HG03558 (cell line): ENCODE results near the gene TMEM38B.
A peak's percentile ranks its signal among the peaks of the same experiment; 100 is the strongest.
"Not testable (repeated sequence)": the region's sequence is repeated elsewhere in the genome, so short reads cannot be mapped to it uniquely, and the experiment has no call there.

Experiments
- ATAC-seq: cut with Tn5 transposase; IDR thresholded peaks from one replicate; pipeline ENCODE4 v1.9.1; 2021; ENCODE audit warnings: moderate number of reproducible peaks; ENCODE audit not compliant: unreplicated experiment; ENCODE audit errors: extremely low read depth

The TMEM38B gene

DNA sequence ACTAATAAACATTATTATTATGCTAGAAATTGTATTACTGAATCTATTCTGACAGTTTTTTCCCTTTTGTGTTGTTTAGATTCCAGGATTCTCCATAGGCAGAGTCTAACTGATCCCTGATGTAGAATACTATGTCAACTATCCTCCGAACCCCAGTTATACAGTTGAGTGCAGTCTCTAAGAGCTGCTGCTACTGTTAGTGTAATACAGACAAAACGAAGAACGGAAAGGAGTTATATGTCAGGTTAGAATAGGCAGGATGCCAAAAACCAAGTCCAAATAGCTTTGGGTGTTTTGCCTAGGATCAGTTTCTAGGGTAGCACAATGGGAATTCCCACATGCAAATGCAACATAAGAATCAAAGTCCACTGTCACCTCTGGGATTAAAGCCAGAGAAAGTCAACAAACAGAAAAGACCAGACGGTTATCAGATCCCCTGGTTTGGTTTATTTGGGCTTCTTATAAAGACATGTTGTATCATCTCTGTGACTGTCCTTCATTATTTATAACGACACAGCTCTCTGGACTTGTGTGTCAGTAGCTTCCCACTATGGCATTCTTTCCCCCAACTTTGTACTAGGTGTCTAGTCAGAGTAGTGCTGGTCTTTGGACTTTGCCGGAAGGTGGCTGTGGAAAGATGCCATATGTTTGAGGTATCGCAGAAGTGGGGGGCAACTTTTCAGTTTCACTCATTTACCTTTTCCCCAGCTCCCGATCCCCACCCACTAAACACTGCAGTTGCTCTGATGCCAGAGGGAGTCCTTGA lies 14.9 kb upstream of the TMEM38B start:
- no peak for ATAC-seq

DNA sequence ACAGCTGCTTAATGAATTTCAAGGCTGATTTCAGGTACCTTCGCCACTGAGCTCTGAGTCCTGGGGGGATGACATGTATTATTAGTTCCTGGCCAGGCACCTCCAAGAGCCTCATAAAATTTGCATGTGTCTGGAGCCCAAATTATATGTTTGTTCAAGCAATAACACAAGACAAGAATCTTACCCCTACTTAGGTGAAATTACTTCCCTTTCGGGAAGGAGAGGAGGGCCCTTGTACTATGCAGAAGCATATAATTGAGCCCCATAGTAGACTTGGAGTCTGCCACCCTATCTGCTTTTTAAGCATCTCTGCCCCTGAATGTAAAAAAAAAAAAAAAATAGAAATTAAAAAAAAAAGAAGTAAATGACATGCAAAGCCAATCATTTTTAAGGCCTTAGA lies 13.0 kb upstream of the TMEM38B start:
- ATAC-seq: no peak

DNA sequence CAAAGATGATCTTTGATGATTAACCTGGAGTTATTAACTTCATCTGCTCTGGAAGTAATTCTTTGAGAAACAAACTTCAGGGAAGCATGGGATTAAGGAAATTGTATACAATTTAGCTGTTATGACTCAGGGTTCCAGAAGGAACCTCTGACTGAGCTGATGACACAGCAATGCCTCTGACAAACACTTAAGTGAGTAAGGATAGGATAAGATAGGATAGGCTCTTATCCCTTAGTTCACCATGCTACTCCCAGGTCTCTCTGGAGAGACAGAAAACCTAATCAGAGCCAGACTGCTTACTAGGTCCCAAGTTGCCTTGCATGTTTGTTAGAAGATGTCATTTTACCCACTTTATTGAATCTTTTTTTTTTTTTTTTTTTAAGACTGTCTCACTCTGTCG lies 12.6 kb upstream of the TMEM38B start:
- no peak for ATAC-seq

DNA sequence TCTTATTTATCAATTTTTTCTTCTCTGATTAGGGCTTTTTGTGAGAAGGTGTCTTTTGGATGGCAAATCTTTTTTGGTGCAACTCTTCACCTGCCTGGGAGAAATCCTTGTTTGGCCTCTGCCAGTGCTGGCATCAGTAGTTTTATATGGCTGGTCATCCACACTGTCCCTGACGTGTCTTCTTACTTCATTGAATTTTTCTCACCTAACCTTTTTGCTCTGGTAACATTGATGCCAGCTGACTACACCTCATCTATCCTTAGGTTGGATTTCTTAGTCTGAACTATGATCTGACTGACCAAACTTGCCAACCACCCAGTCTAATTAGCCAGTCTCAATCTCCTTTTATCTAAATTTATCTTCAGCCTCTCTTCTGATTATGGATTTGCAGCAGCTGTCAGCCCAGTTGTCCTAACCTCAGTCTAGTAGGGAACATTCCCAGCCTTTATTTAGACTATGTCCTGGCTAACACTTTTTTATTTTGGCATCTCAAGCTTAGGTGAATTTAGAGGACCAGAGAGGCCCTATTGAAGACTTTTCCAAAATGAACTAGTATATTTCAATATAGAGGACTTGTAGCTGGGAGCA lies 10.6 kb upstream of the TMEM38B start:
- ATAC-seq: no peak

DNA sequence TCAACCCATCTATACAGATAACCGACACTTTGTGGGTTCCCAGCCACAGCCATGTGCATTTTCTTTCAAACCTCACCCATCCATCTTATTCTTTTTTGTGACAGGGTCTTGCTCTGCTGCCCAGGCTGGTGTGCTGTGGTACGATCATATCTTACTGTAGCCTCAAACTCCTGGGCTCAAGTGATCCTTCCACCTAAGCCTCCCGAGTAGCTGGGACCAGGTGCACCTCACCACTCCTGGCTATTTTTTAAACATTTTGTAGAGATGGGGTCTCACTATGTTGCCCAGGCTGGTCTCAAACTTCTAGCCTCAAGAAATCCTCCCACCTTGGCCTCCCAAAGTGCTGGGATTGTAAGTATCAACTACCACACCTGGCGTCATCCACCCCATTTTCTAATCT lies 7.4 kb upstream of the TMEM38B start:
- ATAC-seq: no peak

DNA sequence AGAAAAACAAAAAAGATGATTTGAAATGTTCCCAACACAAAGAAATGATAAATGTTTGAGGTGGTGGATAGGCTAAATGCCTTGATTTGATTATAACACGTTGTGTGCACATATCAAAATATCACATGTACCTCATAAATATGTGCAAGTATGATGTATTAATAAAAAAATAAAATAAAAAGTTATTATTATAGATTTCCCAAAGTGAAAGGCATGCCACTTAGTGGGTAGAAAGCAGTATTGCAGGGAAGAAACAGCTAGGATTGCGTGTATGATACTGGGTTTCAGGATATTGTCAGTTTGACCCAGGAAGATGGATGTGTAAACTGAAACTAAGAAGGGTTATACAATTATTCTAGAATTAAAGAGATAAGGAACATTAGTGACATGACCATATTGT lies 3.6 kb upstream of the TMEM38B start:
- ATAC-seq: no peak

DNA sequence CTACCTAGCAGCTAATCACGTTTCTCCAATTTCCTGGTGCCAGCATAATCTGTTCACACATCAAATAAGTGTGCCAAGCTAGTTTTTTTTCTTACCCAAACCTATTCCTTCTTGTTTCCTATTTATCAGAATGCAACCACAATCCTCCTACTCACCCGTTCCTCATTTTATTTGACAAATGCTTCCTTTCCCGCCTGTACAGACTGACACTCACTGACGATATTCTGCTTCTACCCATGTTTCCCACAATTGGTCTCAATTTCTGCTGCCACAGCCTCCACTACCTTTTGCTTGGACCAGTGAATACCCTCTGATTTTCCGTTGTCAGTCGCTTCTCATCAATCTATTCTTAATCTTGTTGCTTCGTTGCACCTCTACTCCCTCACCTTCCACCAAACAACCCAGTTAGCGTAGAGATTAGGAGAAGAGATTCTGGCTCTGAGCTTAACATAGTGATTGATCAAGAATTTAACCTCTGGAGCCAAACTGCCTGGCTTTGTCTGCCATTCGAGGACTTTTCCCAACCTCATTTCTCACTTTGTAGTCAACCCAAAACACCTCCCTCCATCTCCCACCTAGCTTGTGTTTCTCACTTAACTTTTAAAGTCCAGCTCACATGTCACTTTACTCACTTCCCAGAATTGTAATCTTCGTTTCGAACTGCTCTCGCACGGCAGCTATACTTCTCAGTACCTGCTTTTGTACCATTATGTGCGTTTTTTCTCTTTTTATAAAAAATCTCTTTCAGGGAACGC lies 729 bp upstream of the TMEM38B start:
- ATAC-seq: peak; percentile 17

DNA sequence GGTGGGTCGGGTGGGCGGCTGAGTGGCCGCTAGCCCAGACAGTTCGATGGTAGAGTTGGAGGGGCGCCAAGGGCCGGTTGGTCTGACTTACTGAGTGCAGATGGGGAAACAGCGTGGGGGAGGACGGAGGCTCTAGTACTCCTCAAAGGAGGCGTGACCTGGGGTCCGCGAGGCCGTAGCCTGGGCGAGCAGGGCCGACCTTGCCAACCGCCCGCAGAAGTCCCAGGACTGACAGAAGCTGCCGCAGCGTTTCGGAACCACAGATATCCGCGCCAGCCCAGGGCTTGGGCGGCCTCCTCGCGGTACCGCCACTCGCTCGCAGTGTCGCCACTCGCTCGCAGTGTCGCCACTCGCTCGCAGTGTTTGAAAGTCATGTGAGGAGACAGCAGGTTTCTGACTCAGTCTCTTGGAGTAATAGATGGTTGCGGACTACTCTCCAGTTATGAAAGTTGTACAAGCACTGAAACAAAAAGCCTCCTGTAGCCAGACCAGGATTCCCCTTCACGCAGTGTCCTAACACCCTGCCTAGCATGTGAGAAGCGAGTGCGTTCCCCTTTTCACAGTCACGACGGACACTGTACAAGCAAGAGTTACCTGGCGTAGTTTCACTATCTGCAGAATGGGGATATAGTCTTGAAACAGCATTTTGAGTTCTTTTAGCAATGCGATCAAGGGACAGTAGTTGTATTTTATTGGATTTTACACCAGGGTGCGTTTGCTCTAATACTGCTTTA lies 674 bp downstream of the TMEM38B start:
- ATAC-seq: peak; percentile 34

DNA sequence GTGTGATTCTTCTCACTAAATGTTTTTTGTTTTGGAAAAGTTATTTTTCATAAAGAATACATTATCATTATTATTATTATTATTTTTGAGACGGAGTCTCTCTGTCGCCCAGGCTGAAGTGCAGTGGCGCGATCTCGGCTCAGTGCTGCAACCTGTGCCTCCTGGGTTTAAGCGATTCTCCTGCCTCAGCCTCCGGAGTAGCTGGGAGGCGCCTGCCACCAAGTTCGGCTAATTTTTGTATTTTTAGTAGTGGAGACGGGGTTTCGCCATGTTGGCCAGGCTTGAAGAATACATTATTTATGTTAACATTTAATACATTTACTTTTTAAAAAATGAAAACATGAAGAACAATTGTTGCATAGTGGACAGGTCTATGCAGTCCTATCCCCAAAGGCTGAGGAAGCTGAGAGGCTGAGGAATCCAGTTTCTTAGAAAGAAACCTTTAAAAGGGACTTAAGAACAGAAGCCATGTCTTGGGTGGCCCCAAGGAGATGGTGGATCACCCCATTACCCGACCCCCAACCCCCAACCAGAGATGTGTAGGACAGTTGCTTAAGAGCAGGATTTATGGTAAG lies 2.0 kb downstream of the TMEM38B start:
- ATAC-seq: no peak

DNA sequence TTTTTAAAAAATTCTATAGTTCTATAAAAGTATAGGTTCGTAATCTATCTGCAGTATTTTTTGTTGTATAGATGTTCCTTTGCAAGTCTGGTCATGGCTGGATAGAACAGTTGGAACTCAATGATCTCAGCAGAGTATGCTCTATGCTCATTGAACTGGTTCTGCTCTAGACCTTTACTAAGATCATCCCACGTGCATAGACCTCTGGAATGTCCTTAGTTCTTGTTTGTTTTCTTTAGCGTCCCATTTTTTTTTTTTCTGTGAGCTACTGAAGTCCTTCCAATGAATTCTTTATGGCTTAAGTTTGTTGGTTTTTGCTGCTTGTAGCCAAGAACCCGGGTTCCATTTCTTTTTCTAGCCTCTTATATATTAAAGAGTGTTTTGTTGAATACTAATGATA lies 3.5 kb downstream of the TMEM38B start:
- ATAC-seq: no peak

DNA sequence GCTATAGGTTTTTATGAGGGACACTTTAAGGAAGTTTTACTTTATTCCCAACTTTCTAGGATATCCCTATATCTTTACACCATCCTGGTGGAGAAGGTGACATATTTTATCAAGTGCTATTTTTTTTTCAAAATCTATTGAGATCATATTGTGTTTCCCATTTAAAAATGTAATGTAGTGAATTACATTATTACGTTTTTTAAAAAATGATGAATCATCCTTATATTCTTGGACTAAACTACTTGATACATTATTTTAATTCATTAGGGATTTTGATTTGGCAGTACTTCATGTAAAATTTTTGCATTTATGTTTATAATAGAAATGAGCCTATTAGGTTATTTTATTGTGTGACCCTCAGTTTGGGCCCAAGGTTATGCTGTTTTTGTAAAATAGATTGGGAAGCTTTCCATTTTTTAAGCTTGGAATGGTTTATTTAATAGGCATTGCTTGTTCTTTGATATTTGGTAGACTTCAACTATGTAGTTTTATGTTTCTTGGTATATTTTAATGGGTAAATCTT lies 4.1 kb downstream of the TMEM38B start:
- no peak for ATAC-seq

DNA sequence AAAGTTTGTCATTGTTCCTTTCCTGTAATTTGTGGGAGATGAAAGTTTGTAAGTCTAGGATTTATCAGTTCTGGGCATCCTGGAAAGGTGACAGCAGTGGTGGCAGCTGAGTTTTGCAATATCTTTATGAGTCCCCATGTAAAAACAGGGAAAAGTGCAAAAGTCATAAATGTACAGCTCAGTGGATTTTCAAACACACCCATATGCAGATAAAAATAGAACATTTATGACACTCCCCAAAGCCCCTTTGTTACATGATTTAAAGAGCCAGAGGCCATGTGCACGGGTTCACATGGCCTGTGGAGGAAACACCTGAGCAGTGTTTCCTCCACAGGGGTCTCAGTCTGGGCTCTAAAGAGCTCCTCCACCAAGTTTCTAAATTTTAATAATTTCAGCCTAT lies 6.3 kb downstream of the TMEM38B start:
- no peak for ATAC-seq

DNA sequence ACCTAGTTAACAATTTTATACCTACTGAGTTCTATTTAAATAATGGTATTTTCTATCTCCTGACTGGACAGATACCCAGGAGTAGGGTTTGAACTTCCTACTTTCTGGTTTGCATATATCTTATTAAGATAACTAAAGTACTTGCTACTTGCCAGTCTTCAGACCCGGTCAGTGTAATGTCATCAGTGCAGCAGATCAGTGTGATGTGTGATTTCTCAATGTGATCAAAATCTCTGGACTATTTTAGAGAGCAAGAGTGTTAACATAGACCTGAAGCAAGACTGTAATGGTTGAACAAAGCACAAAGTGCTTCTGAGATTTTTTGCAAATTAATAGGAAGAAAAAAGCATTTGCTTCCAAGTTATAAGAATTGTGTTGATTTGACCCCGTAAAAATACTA lies 6.8 kb downstream of the TMEM38B start:
- no peak for ATAC-seq

DNA sequence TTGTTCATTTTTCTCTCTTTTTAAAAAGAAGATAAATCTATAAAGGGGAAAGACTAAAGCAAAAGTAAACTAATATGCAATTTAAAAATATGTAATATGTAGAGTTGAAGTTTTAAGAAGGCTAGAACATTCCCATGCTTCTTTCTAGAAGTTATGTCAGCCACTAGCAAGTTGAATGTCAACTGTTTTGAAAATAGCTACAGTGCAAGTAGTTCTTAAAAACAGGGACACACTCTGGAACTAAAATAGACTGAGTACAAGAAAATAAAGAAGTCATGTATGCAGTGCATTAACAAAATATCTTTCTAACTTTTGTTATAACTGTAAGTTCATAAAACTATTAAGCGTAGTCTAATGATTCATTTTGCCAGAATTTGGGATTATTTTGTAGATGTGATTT lies 7.9 kb downstream of the TMEM38B start:
- ATAC-seq: no peak

DNA sequence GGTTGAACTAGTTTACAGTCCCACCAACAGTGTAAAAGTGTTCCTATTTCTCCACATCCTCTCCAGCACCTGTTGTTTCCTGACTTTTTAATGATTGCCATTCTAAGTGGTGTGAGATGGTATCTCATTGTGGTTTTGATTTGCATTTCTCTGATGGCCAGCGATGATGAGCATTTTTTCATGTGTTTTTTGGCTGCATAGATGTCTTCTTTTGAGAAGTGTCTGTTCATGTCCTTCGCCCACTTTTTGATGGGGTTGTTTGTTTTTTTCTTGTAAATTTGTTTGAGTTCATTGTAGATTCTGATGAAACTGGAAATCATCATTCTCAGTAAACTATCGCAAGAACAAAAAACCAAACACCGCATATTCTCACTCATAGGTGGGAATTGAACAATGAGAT lies 9.3 kb downstream of the TMEM38B start:
- ATAC-seq: not testable (repeated sequence)

DNA sequence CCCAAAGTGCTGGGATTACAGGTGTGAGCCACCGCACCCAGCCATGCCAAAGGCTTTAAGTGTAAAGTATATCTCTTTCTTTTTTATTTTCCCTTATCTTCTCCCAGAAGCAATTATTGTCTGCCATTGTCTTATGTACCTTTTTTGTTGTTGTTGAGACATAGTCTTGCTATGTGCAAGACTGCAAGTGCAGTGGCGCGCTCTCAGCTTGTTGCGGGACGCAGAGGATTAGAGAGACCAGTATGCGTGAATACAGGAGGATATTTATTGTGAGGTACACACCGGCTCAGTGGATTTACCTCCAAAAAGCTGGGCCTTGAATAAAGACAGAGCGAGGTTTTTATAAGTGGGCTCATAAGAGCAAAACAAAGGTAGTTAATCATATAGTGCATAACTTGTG lies 11.8 kb downstream of the TMEM38B start:
- ATAC-seq: no peak

DNA sequence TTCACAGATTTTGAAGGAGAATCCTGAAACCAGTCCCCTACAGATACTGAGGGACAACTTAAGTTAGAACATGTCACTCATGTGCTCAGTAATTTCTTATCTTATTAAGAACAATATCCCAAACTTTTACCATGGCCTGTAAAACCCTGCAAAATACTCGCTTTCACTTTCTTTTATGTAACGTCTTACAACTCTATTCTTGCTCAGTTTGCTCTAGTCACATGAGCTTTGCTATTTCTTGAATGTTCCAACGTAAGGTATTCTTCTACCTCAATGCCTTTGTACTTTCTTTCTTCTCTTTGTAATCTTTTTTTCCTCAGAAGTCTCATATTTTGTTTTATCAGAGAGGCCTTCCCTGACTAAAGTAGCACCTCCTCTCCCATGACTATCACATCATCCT lies 14.1 kb downstream of the TMEM38B start:
- no peak for ATAC-seq

DNA sequence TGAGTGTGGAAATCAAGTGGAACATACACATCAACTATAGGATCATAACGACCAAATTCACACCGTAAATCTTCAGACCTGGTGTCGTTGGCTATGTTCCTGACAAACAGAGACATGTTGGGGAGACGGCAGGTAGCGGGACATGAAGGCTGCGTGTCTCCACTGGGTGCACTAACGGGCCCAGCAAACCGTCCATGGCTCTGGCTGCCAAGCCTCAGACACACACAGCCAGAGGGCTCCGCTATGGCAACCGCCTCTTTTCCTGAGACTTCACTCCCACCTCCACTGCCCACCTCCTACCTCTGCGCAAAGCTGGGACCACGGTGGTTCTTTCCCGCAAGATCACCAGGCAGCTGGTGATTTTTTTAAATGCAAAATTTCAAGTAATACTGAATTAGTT lies 16.3 kb downstream of the TMEM38B start:
- no peak for ATAC-seq

DNA sequence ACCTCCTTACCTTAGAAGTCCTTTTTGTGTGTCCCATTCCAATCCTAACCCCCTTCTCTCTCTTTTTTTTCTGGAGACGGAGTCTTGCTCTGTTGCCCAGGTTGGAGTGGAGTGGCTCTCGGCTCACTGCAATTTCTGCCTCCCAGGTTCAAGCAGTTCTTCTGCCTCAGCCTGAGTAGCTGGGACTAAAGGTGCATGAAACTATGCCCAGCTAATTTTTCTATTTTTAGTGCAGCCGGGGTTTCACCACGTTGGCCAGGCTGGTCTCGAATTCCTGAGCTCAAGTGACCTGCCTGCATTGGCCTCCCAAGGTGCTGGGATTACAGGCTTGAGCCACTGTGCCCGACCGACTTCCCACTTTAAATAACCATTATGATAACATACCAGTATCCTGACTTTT lies 17.5 kb downstream of the TMEM38B start:
- no peak for ATAC-seq

DNA sequence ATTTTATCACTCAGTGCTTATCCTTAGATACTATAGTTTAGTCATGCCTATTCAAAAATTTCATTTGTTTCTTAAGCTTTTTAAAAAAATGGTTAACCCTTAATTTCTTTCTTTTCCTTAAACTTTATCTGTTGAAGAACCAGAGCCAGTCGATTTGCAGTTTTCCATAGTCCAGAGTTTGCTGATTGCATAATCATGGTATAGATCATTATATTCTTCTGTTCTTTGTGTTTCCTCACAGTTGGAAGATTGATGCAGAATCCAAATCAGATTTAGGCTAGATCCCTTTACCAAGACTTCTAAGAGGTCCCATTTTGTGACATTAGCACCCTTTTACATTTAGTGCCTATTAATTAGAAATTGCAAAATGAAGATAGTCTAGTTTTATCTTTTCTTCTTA lies 18.0 kb downstream of the TMEM38B start:
- ATAC-seq: no peak
